D721Med (cell line): ENCODE data around the gene LRTM2.

Experiments used
- DNase-seq: peaks from one replicate; pipeline ENCODE4 v3.0.0; 2011; ENCODE audit warnings: low spot score; ENCODE audit not compliant: insufficient read length
- FAIRE-seq: peaks from 2 replicates; lab custom pipeline; 2011; peaks lifted over from hg19 to GRCh38; lab: Jason Lieb, UNC
- TF ChIP-seq, protein P1 (sequence below): IDR thresholded peaks from 2 replicates; pipeline ENCODE4 v1.5.1; 2012; ENCODE audit warnings: mild to moderate bottlenecking, control low read depth; ENCODE audit not compliant: insufficient read depth; ENCODE audit errors: missing control alignments

LRTM2 gene

DNA sequence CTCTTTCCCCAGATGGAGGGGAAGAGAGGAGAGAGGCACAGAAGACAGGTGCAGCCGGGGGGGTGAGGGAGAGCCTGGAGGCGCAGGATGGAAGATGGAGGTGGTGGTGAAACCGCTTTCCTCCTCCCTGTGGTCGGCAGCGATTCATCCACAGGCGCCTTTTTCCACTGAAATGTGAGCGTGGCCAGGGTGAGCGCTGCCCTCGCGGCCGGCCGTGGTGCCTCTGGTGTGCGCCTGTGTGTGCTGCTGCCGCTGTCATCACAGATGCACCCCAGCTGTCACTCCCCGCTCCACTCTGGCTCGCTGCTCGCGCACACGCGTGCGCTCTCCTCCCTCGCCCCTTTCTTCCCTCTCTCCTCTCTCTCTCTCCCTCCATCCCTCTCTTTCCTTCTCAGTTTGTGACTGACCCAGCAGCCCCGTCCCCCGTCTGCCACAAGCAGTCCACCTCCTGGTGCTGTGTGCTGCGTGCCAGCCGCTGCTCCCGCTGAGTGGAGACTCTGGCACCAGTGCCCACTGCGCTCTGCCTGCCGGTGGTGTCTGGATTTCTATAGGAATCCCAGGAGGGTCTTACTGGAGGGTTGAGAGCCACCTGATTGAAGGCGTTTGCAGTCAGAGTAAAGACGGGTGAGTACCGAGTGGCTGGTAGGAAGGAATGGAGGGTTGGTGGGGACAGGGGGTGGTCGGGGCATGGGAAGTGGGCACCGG lies at the start of gene LRTM2:
LRTM2 (plus strand) TSS at position 375 of the 705 bp plus-strand sequence. CDS start 7,584 bp downstream, outside the sequence.
- DNase-seq = no peak
- TF ChIP-seq, protein P1, sequence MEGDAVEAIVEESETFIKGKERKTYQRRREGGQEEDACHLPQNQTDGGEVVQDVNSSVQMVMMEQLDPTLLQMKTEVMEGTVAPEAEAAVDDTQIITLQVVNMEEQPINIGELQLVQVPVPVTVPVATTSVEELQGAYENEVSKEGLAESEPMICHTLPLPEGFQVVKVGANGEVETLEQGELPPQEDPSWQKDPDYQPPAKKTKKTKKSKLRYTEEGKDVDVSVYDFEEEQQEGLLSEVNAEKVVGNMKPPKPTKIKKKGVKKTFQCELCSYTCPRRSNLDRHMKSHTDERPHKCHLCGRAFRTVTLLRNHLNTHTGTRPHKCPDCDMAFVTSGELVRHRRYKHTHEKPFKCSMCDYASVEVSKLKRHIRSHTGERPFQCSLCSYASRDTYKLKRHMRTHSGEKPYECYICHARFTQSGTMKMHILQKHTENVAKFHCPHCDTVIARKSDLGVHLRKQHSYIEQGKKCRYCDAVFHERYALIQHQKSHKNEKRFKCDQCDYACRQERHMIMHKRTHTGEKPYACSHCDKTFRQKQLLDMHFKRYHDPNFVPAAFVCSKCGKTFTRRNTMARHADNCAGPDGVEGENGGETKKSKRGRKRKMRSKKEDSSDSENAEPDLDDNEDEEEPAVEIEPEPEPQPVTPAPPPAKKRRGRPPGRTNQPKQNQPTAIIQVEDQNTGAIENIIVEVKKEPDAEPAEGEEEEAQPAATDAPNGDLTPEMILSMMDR = no peak
- no peak for FAIRE-seq

DNA sequence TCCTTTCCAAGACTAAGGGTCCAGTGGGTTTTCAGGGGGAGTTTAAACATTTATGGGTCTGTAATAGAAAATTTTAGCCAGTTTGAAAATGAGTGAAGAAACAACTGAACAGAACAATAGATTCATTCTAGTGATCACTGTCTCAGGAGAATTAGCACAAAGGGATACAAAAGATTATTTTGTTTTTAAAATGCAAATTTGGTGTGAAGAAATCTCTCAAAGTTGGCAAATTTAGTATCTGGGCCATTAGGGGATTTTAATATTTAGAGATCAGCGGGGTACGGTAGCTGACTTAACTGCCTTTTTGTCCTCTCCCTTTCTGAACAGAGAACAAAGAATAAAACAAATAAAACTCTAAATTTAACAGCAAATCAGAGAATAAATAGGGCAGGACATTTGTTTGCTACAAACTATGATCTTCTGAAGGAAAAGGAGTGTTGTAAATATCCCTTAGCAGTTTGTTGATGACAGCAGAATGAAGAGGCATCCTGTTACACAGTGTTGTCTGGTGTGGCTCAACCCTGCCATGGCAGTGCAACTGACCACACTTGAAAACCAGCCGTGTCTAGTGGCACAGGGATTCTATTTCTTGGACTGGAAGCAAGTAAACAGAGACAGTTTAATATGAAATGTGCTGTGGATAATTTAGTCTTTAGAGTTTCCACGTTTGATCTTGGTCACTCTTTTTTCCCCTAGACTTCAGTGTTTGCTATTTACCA lies 46.3 kb upstream of the LRTM2 start:
- peak; percentile 58 for FAIRE-seq
- TF ChIP-seq, protein P1 = no peak
- DNase-seq = no peak

DNA sequence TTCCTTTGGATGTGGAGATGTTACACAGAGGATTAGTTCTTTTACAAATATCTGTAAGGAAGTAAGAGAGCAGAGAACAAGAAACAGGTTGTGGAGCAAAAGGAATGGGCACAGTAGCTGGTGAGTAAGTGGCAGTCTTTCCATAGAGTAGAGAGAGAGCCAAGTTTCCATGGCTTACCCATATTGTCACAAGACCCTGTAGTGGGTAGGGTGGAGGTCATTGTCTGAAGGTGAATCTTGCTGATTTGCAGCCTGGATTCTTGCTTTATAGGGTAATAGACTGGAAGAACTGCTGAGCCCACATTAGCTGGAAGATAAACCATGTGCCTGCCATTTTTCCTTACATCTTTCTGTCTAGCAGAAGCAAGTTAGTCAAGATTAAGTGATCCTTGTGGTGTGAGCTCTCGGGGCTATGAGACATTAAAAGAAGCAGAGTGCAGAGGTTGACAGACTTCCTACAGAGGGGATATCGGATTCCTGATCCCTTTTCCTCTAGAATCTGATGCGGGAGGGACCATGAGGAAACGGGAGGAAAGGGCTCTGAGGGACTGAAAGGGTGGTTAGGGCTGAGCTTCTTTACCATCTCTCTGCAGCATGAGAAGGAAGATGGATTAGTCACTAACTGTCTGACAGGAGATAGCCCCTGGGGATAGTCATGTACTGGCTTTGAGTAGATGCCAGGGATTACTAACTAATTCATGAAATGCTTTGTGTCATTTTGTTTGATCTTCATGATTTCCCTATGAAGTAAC lies 44.0 kb upstream of the LRTM2 start:
- DNase-seq (no peak), FAIRE-seq (peak; percentile 87)
- TF ChIP-seq, protein P1 = no peak

DNA sequence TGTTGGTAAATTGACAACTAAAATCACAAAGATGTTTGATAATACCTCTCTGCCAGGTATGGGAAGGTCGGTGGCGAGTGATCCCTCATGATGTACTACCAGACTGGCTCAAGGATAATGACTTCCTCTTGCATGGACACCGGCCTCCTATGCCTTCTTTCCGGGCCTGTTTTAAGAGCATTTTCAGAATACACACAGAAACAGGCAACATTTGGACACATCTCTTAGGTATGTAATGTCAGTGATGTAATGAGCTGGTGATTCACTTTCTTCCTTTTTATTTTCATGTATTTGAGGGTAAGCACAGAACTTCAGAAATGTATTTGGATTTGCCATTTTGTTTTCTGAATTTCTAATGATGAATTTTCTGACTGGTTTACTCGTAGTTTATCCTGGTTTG lies 42.6 kb upstream of the LRTM2 start:
- FAIRE-seq (no peak), DNase-seq (no peak)
- TF ChIP-seq, protein P1 = no peak

DNA sequence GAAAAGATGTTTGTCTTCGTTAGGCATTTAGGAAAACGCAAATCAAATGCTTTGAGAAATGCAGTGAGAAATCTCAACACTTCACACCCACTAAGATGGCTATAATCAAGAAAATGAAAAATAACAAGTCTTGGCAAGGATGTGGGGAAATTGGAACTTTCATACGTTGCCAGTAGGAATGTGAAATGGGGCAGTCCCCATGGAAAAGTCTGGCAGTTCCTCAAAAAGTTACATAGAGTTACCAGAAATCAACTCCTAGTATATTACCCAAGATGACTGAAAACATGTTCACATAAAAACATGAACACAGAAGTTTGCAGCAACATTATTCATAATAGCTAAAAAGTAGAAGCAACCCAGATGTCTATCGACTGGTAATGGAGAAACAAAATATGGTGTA lies 41.5 kb upstream of the LRTM2 start:
- DNase-seq (no peak), FAIRE-seq (no peak)

DNA sequence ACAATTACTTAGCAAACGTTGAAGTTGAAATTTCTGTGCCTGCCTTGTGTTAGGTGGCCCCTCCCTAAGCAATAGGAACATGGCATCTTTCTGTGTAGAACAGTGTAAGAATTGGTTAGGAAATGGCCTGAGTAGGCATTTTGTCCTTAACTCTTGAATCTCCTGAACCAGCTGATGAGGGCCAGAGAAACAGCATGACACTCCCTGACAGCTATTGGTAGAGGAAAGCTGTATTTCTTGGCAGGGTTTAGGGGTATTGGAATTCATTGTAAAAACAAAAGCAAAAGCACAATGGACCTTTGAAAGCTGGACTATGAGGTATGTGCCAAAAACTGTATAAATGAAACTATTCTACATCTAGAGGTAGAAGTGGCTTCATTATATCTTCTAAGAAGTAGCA lies 40.6 kb upstream of the LRTM2 start:
- DNase-seq (no peak), FAIRE-seq (no peak)
- TF ChIP-seq, protein P1 = no peak

More for the DNA sequence above, 41.5 kb upstream of the LRTM2 start:
- TF ChIP-seq, protein P1 = no peak
